ENCODE measurements around the gene DYNC1I1.

The DYNC1I1 gene

DNA sequence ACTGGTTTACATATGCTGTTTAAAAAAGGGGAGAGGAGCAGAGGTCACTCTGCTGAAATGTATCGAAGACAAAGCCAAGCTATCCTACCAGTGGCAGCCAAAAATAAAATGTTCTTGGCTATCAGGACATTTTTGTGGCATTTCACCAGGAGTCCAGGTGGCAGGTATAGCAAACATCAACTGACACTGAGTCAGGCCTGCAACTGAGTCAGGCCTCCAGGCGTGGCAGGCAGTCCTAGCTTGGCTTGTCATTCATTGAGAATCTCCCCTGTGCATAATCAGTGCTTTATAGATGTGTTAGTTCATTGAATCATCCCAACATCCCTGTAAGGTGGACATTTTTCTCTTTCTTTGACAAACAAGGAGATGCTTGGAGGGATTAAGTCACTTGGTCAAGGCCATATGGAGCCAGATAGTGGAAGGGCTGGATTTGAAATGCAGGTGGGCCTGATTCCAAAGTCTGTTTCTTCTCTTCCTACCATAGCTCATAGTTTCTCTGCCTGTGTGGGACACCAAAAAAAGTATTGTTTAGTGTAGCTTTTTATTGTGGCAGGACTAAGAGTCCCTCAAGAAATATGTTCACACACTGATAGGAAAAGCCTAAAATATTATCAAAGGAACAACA is 4.3 kb downstream of the DYNC1I1 start:
- Histone ChIP-seq H3K36me3 (ENCODE audit: insufficient read depth, insufficient read length, low read length) (no peaks in the 10 kb centered on the region), H3K4me3 (ENCODE audit: insufficient read length, low read depth) (no peak overlapping the region), H3K27me3 (ENCODE audit: insufficient read depth, insufficient read length) (peaks cover 16% of the 10 kb centered on the region), H3K9ac (ENCODE audit: insufficient read length, low read depth) (no peak overlapping the region), H3K9me3 (ENCODE audit: insufficient read depth, low read length) (no peaks in the 10 kb centered on the region), H3K4me1 (ENCODE audit: insufficient read depth, insufficient read length) (no peaks in the 10 kb centered on the region)
- no peak for DNase-seq (ENCODE audit: low read depth, low spot score)
- TF ChIP-seq SUZ12 (IDR thresholded peaks at IDR 0.05; ENCODE audit: extremely low read depth, insufficient read depth, insufficient read length) (no peak), YY1 (IDR thresholded peaks at IDR 0.05; ENCODE audit: insufficient read depth, insufficient read length) (no peak), ZNF274 (IDR thresholded peaks at IDR 0.05; ENCODE audit: low read depth, low read length) (no peak)

- DNase-seq (ENCODE audit: low read depth, low spot score) = no peak
- H3K36me3 ChIP-seq (ENCODE audit: insufficient read depth, insufficient read length, low read length) = no peaks in the 10 kb centered on the region
- H3K9ac ChIP-seq (ENCODE audit: insufficient read length, low read depth) = no peak overlapping the region
- no peaks in the 10 kb centered on the region for H3K9me3 ChIP-seq (ENCODE audit: insufficient read depth, low read length)
- TF ChIP-seq YY1 (IDR thresholded peaks at IDR 0.05; ENCODE audit: insufficient read depth, insufficient read length) (no peak), SUZ12 (IDR thresholded peaks at IDR 0.05; ENCODE audit: extremely low read depth, insufficient read depth, insufficient read length) (no peak), ZNF274 (IDR thresholded peaks at IDR 0.05; ENCODE audit: low read depth, low read length) (no peak)
- no peak overlapping the region for H3K4me3 ChIP-seq (ENCODE audit: insufficient read length, low read depth)
- no peaks in the 10 kb centered on the region for H3K4me1 ChIP-seq (ENCODE audit: insufficient read depth, insufficient read length)
- H3K27me3 ChIP-seq (ENCODE audit: insufficient read depth, insufficient read length) = peaks cover 16% of the 10 kb centered on the region
Measured at GRCh38 chr7:95777269-95777668, 4.9 kb downstream of the DYNC1I1 start.

GRCh38 chr7:95780665-95781064 is 8.3 kb downstream of the DYNC1I1 start:
- Histone ChIP-seq H3K4me1 (ENCODE audit: insufficient read depth, insufficient read length) (no peaks in the 10 kb centered on the region), H3K27me3 (ENCODE audit: insufficient read depth, insufficient read length) (no peaks in the 10 kb centered on the region), H3K9ac (ENCODE audit: insufficient read length, low read depth) (no peak overlapping the region), H3K9me3 (ENCODE audit: insufficient read depth, low read length) (no peaks in the 10 kb centered on the region), H3K36me3 (ENCODE audit: insufficient read depth, insufficient read length, low read length) (no peaks in the 10 kb centered on the region), H3K4me3 (ENCODE audit: insufficient read length, low read depth) (no peak overlapping the region)
- no peak for DNase-seq (ENCODE audit: low read depth, low spot score)
- no peak for TF ChIP-seq YY1 (IDR thresholded peaks at IDR 0.05; ENCODE audit: insufficient read depth, insufficient read length)

DNA sequence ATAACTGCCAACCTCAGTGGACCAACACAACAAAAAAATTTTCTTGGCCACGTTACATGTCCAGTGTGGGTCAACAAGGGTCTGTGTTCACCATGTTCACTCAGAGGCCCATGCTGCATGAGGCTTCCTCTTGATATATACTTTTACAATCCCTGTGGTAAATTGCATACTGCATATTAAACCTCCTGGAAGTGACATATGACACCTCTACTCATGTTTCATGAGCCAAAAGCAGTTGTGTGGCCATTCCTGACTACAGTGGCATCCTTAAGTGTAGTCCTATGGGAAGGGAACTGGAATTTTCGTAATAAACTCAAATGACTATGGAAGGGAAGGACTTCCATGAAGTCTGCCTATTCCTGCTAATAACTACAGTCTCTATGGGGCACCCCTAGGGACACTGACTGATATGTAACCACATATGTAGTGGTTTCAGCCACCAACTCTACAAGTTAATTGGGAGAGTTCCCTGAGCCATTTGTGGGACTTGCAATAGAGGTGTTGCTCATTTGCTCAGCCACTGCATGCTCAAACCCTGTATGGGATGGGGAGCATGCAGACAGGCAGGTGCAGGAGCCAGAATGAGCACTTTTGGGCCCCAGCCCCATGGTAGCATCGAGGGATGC is 9.7 kb downstream of the DYNC1I1 start:
- Histone ChIP-seq H3K9ac (ENCODE audit: insufficient read length, low read depth) (no peak overlapping the region), H3K36me3 (ENCODE audit: insufficient read depth, insufficient read length, low read length) (no peaks in the 10 kb centered on the region), H3K9me3 (ENCODE audit: insufficient read depth, low read length) (no peaks in the 10 kb centered on the region), H3K27me3 (ENCODE audit: insufficient read depth, insufficient read length) (no peaks in the 10 kb centered on the region), H3K4me1 (ENCODE audit: insufficient read depth, insufficient read length) (no peaks in the 10 kb centered on the region), H3K4me3 (ENCODE audit: insufficient read length, low read depth) (no peak overlapping the region)
- DNase-seq (ENCODE audit: low read depth, low spot score) = no peak
- TF ChIP-seq YY1 (IDR thresholded peaks at IDR 0.05; ENCODE audit: insufficient read depth, insufficient read length) = no peak
- no peak for TF ChIP-seq ZNF274 (IDR thresholded peaks at IDR 0.05; ENCODE audit: low read depth, low read length)
- no peak for TF ChIP-seq SUZ12 (IDR thresholded peaks at IDR 0.05; ENCODE audit: extremely low read depth, insufficient read depth, insufficient read length)

GRCh38 chr7:95784796-95785195 is 12.4 kb downstream of the DYNC1I1 start:
- TF ChIP-seq YY1 (IDR thresholded peaks at IDR 0.05; ENCODE audit: insufficient read depth, insufficient read length) = no peak
- no peak for TF ChIP-seq ZNF274 (IDR thresholded peaks at IDR 0.05; ENCODE audit: low read depth, low read length)
- no peak for TF ChIP-seq SUZ12 (IDR thresholded peaks at IDR 0.05; ENCODE audit: extremely low read depth, insufficient read depth, insufficient read length)

DNA sequence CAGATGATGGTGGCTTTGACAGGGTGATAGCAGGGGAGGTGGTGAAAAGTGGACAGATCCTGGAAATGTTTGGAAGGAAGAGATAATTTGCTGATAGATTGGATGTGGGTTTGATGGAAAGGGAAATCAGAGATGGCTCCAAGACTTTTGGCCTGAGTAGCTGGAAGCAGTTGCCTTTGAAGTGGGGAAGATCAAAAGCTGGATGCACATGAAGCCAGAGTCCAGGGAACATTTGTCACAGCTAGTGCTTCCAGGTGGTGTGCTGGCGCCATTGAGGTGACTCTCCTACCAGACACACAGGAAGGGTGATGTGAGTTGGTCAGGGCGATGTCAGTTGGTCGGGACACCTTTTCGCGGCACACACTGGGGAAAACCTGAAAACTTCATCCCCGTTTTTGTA is 15.9 kb downstream of the DYNC1I1 start:
- H3K27me3 ChIP-seq (ENCODE audit: insufficient read depth, insufficient read length) = no peaks in the 10 kb centered on the region
- no peaks in the 10 kb centered on the region for H3K36me3 ChIP-seq (ENCODE audit: insufficient read depth, insufficient read length, low read length)
- no peak overlapping the region for H3K4me3 ChIP-seq (ENCODE audit: insufficient read length, low read depth)
- no peaks in the 10 kb centered on the region for H3K4me1 ChIP-seq (ENCODE audit: insufficient read depth, insufficient read length)
- no peaks in the 10 kb centered on the region for H3K9me3 ChIP-seq (ENCODE audit: insufficient read depth, low read length)
- H3K9ac ChIP-seq (ENCODE audit: insufficient read length, low read depth) = no peak overlapping the region
- no peak for TF ChIP-seq YY1 (IDR thresholded peaks at IDR 0.05; ENCODE audit: insufficient read depth, insufficient read length)
- TF ChIP-seq SUZ12 (IDR thresholded peaks at IDR 0.05; ENCODE audit: extremely low read depth, insufficient read depth, insufficient read length) = no peak
- TF ChIP-seq ZNF274 (IDR thresholded peaks at IDR 0.05; ENCODE audit: low read depth, low read length) = no peak
- no peak for DNase-seq (ENCODE audit: low read depth, low spot score)

More at GRCh38 chr7:95784796-95785195, 12.4 kb downstream of the DYNC1I1 start:
- no peak overlapping the region for H3K9ac ChIP-seq (ENCODE audit: insufficient read length, low read depth)
- DNase-seq (ENCODE audit: low read depth, low spot score) = no peak
- H3K36me3 ChIP-seq (ENCODE audit: insufficient read depth, insufficient read length, low read length) = no peaks in the 10 kb centered on the region
- no peak overlapping the region for H3K4me3 ChIP-seq (ENCODE audit: insufficient read length, low read depth)
- no peaks in the 10 kb centered on the region for H3K27me3 ChIP-seq (ENCODE audit: insufficient read depth, insufficient read length)
- no peaks in the 10 kb centered on the region for H3K9me3 ChIP-seq (ENCODE audit: insufficient read depth, low read length)
- no peaks in the 10 kb centered on the region for H3K4me1 ChIP-seq (ENCODE audit: insufficient read depth, insufficient read length)

DNA sequence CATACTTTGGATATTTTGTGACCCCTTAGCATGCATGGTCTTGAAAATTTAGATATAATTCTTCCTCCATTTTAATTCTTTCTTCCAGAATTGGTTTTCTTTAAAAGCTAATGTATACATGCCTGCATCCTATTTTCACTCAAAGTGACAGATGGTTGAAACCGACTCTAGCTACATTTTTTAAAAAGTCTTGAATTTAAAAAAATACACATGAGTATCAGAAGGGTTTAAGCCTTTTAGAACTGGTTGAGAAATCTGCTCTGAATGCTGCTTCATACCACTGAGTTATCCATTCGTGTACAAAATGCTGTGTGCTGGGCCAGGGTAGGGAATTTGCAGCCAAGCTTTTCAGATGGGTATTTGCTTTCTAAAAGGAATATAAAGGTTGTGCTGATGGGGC is 16.5 kb downstream of the DYNC1I1 start:
- H3K9ac ChIP-seq (ENCODE audit: insufficient read length, low read depth) = no peak overlapping the region
- H3K27me3 ChIP-seq (ENCODE audit: insufficient read depth, insufficient read length) = no peaks in the 10 kb centered on the region
- no peaks in the 10 kb centered on the region for H3K36me3 ChIP-seq (ENCODE audit: insufficient read depth, insufficient read length, low read length)
- no peak overlapping the region for H3K4me3 ChIP-seq (ENCODE audit: insufficient read length, low read depth)
- no peaks in the 10 kb centered on the region for H3K4me1 ChIP-seq (ENCODE audit: insufficient read depth, insufficient read length)
- no peak for DNase-seq (ENCODE audit: low read depth, low spot score)
- no peaks in the 10 kb centered on the region for H3K9me3 ChIP-seq (ENCODE audit: insufficient read depth, low read length)
- no peak for TF ChIP-seq ZNF274 (IDR thresholded peaks at IDR 0.05; ENCODE audit: low read depth, low read length)
- TF ChIP-seq YY1 (IDR thresholded peaks at IDR 0.05; ENCODE audit: insufficient read depth, insufficient read length) = no peak
- no peak for TF ChIP-seq SUZ12 (IDR thresholded peaks at IDR 0.05; ENCODE audit: extremely low read depth, insufficient read depth, insufficient read length)
